HEK293 (cell line): Measurements from ENCODE around the gene HEXIM1.

Source experiments
- CTCF ChIA-PET: fragments of 350-600 bp; formaldehyde crosslinking; extraction: SDS; loops from one replicate; lab custom pipeline; 2021; ENCODE audit warnings: antibody characterized with exemption; lab: Yijun Ruan, JAX
- POLR2A ChIA-PET: fragments of 300-600 bp; formaldehyde crosslinking; extraction: SDS; loops from one replicate; lab custom pipeline; 2020; ENCODE audit warnings: antibody characterized with exemption, inconsistent platforms; lab: Yijun Ruan, JAX
- H3K27ac ChIP-seq: fragments of 200-500 bp; sonication (Bioruptor generic); 2 replicates; pipeline ENCODE4 v1.5.1; 2014; ENCODE audit warnings: low read depth, low read length, control low read depth, inconsistent platforms; ENCODE audit errors: extremely low read depth
- H3K36me3 ChIP-seq, 2 experiments: fragments of 200-500 bp in 1 of 2; sonication (Bioruptor generic) in 1 of 2; 1 replicate in 1 of 2; 2 replicates in 1 of 2; pipeline ENCODE4 v1.5.1; 2014 to 2017; ENCODE audit warnings: inconsistent platforms in 2 of 2, low read length in 2 of 2; ENCODE audit not compliant: control insufficient read depth in 2 of 2, insufficient read depth in 1 of 2
- H3K4me1 ChIP-seq: fragments of 200-500 bp; sonication (Bioruptor generic); 2 replicates; pipeline ENCODE4 v1.5.1; 2014; ENCODE audit warnings: mild to moderate bottlenecking, low read length, inconsistent platforms; ENCODE audit not compliant: control insufficient read depth, insufficient read depth
- H3K4me3 ChIP-seq: 2 replicates; pipeline ENCODE4 v1.5.1; 2011; ENCODE audit warnings: low read depth, mild to moderate bottlenecking, control low read depth, low read length, moderate library complexity
- H3K9me3 ChIP-seq: fragments of 200-500 bp; sonication (Bioruptor generic); 2 replicates; pipeline ENCODE4 v1.5.1; 2014; ENCODE audit warnings: low read depth, low read length, inconsistent platforms; ENCODE audit not compliant: control insufficient read depth, insufficient read depth
- BCL11B ChIP-seq: fragments of 450-650 bp; formaldehyde crosslinking; IDR thresholded peaks from 2 replicates; pipeline ENCODE4 v1.5.1; 2016; ENCODE audit warnings: low read depth, missing biosample characterization, missing genetic modification characterization
- EGR2 ChIP-seq: fragments of 450-650 bp; formaldehyde crosslinking; IDR thresholded peaks from 2 replicates; pipeline ENCODE4 v1.5.1; 2016; ENCODE audit warnings: low read depth, missing biosample characterization, missing genetic modification characterization
- FEZF1 ChIP-seq: fragments of 450-650 bp; formaldehyde crosslinking; IDR thresholded peaks from 2 replicates; pipeline ENCODE4 v1.5.1; 2016; ENCODE audit warnings: missing biosample characterization, missing genetic modification characterization
- MEIS1 ChIP-seq: sonication (generic); formaldehyde crosslinking; IDR thresholded peaks from 2 replicates; pipeline ENCODE4 v1.8.1; 2022; ENCODE audit warnings: missing genetic modification reagents, mild to moderate bottlenecking, borderline replicate concordance
- MZF1 ChIP-seq: fragments of 450-650 bp; formaldehyde crosslinking; IDR thresholded peaks from 2 replicates; pipeline ENCODE4 v1.5.1; 2017; ENCODE audit warnings: missing biosample characterization, missing genetic modification characterization, borderline replicate concordance
- OSR2 ChIP-seq: fragments of 450-650 bp; formaldehyde crosslinking; IDR thresholded peaks from 2 replicates; pipeline ENCODE4 v1.5.1; 2016; ENCODE audit warnings: missing biosample characterization, missing genetic modification characterization
- OVOL3 ChIP-seq: fragments of 450-650 bp; formaldehyde crosslinking; IDR thresholded peaks from 2 replicates; pipeline ENCODE4 v1.5.1; 2016; ENCODE audit warnings: missing biosample characterization, missing genetic modification characterization
- ZBTB1 ChIP-seq: fragments of 450-650 bp; formaldehyde crosslinking; IDR thresholded peaks from 2 replicates; pipeline ENCODE4 v1.5.1; 2016; ENCODE audit warnings: missing biosample characterization, missing genetic modification characterization
- ZBTB20 ChIP-seq: fragments of 450-650 bp; formaldehyde crosslinking; IDR thresholded peaks from 2 replicates; pipeline ENCODE4 v1.5.1; 2016; ENCODE audit warnings: missing biosample characterization, missing genetic modification characterization
- ZNF133 ChIP-seq: fragments of 450-650 bp; formaldehyde crosslinking; IDR thresholded peaks from 2 replicates; pipeline ENCODE4 v1.5.1; 2016; ENCODE audit warnings: missing biosample characterization, missing genetic modification characterization
- ZNF202 ChIP-seq: fragments of 450-650 bp; formaldehyde crosslinking; IDR thresholded peaks from 2 replicates; pipeline ENCODE4 v1.5.1; 2016; ENCODE audit warnings: missing biosample characterization, missing genetic modification characterization, borderline replicate concordance
- ZNF302 ChIP-seq: fragments of 450-650 bp; formaldehyde crosslinking; IDR thresholded peaks from 2 replicates; pipeline ENCODE4 v1.5.1; 2016; ENCODE audit warnings: missing biosample characterization, missing genetic modification characterization, low read depth
- ZNF37A ChIP-seq: fragments of 450-650 bp; IDR thresholded peaks from 2 replicates; pipeline ENCODE4 v1.5.1; 2018; ENCODE audit warnings: missing biosample characterization, missing genetic modification characterization
- ZNF510 ChIP-seq: fragments of 450-650 bp; formaldehyde crosslinking; IDR thresholded peaks from 2 replicates; pipeline ENCODE4 v1.5.1; 2018; ENCODE audit warnings: mild to moderate bottlenecking, missing genetic modification characterization, missing biosample characterization; ENCODE audit not compliant: insufficient replicate concordance
- ZNF514 ChIP-seq: fragments of 450-650 bp; formaldehyde crosslinking; IDR thresholded peaks from 2 replicates; pipeline ENCODE4 v1.5.1; 2016; ENCODE audit warnings: missing biosample characterization, missing genetic modification characterization
- ZNF555 ChIP-seq: fragments of 450-650 bp; formaldehyde crosslinking; conservative IDR thresholded peaks from 2 replicates; pipeline ENCODE4 v1.5.1; 2017; ENCODE audit warnings: missing biosample characterization, mild to moderate bottlenecking, missing genetic modification characterization, inconsistent platforms
- ZNF623 ChIP-seq: fragments of 450-650 bp; formaldehyde crosslinking; IDR thresholded peaks from 2 replicates; pipeline ENCODE4 v1.5.1; 2016; ENCODE audit warnings: missing biosample characterization, missing genetic modification characterization
- ZNF624 ChIP-seq: fragments of 450-650 bp; formaldehyde crosslinking; IDR thresholded peaks from 2 replicates; pipeline ENCODE4 v1.5.1; 2017; ENCODE audit warnings: missing biosample characterization, missing genetic modification characterization
- ZNF626 ChIP-seq: fragments of 450-650 bp; sonication (Bioruptor Pico); formaldehyde crosslinking; IDR thresholded peaks from 2 replicates; pipeline ENCODE4 v1.5.1; 2018; ENCODE audit warnings: missing biosample characterization, missing genetic modification characterization, inconsistent platforms
- ZNF707 ChIP-seq: fragments of 450-650 bp; formaldehyde crosslinking; IDR thresholded peaks from 2 replicates; pipeline ENCODE4 v1.5.1; 2016; ENCODE audit warnings: missing biosample characterization, missing genetic modification characterization
- ZNF777 ChIP-seq: fragments of 450-650 bp; formaldehyde crosslinking; IDR thresholded peaks from 2 replicates; pipeline ENCODE4 v1.5.1; 2017; ENCODE audit warnings: missing biosample characterization, missing genetic modification characterization, borderline replicate concordance
- ZNF792 ChIP-seq: fragments of 450-650 bp; formaldehyde crosslinking; IDR thresholded peaks from 2 replicates; pipeline ENCODE4 v1.5.1; 2016; ENCODE audit warnings: missing biosample characterization, missing genetic modification characterization
- ZNF830 ChIP-seq: fragments of 450-650 bp; IDR thresholded peaks from 2 replicates; pipeline ENCODE4 v1.5.0; 2018; ENCODE audit warnings: missing biosample characterization, missing genetic modification characterization, low read depth, mild to moderate bottlenecking, moderate library complexity
- ZSCAN16 ChIP-seq: fragments of 450-650 bp; formaldehyde crosslinking; IDR thresholded peaks from 2 replicates; pipeline ENCODE4 v1.5.1; 2016; ENCODE audit warnings: missing biosample characterization, missing genetic modification characterization
- ZSCAN23 ChIP-seq: fragments of 450-650 bp; formaldehyde crosslinking; IDR thresholded peaks from 2 replicates; pipeline ENCODE4 v1.5.1; 2016; ENCODE audit warnings: missing biosample characterization, missing genetic modification characterization
- ZSCAN30 ChIP-seq: fragments of 450-650 bp; IDR thresholded peaks from 2 replicates; pipeline ENCODE4 v1.5.1; 2018; ENCODE audit warnings: missing biosample characterization, mild to moderate bottlenecking, missing genetic modification characterization, moderate library complexity
- TF ChIP-seq, protein P1 (sequence below): fragments of 450-650 bp; formaldehyde crosslinking; IDR thresholded peaks from 2 replicates; pipeline ENCODE4 v1.5.1; 2017; ENCODE audit warnings: missing biosample characterization, mild to moderate bottlenecking, missing genetic modification characterization, moderate library complexity
- TF ChIP-seq, protein P2 (sequence below): fragments of 450-650 bp; formaldehyde crosslinking; IDR thresholded peaks from 2 replicates; pipeline ENCODE4 v1.5.1; 2017; ENCODE audit warnings: missing biosample characterization, missing genetic modification characterization
- TF ChIP-seq, protein P3 (sequence below): fragments of 450-650 bp; formaldehyde crosslinking; IDR thresholded peaks from 2 replicates; pipeline ENCODE4 v1.5.1; 2017; ENCODE audit warnings: missing biosample characterization, missing genetic modification characterization
- TF ChIP-seq, protein P4 (sequence below): fragments of 450-650 bp; formaldehyde crosslinking; IDR thresholded peaks from 2 replicates; pipeline ENCODE4 v1.5.1; 2016; ENCODE audit warnings: missing biosample characterization, missing genetic modification characterization

The HEXIM1 gene

DNA sequence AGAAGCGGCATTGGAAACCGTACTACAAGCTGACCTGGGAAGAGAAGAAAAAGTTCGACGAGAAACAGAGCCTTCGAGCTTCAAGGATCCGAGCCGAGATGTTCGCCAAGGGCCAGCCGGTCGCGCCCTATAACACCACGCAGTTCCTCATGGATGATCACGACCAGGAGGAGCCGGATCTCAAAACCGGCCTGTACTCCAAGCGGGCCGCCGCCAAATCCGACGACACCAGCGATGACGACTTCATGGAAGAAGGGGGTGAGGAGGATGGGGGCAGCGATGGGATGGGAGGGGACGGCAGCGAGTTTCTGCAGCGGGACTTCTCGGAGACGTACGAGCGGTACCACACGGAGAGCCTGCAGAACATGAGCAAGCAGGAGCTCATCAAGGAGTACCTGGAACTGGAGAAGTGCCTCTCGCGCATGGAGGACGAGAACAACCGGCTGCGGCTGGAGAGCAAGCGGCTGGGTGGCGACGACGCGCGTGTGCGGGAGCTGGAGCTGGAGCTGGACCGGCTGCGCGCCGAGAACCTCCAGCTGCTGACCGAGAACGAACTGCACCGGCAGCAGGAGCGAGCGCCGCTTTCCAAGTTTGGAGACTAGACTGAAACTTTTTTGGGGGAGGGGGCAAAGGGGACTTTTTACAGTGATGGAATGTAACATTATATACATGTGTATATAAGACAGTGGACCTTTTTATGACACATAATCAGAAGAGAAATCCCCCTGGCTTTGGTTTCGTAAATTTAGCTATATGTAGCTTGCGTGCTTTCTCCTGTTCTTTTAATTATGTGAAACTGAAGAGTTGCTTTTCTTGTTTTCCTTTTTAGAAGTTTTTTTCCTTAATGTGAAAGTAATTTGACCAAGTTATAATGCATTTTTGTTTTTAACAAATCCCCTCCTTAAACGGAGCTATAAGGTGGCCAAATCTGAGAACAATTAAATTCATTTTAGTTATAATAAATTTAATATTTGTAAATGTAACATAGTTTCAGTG, 1.7 kb downstream of the HEXIM1 start (continued):
- TF ChIP-seq ZNF792 (tag by site-specific recombination) (no peak), ZNF302 (no peak), ZNF514 (tag by site-specific recombination) (no peak), ZNF37A (tag by site-specific recombination) (no peak), ZNF555 (tag by site-specific recombination) (no peak), EGR2 (tag by site-specific recombination) (no peak), ZBTB20 (no peak), ZNF626 (no peak), ZSCAN23 (tag by site-specific recombination) (no peak), ZBTB1 (no peak), ZSCAN30 (tag by site-specific recombination) (no peak), ZNF510 (tag by site-specific recombination) (no peak), BCL11B (tag by site-specific recombination) (no peak), ZNF777 (0 out of 2 replicates have a peak, but pooled peaks have one; percentile 12), ZSCAN16 (tag by site-specific recombination) (no peak), OSR2 (tag by site-specific recombination) (no peak), ZNF623 (tag by site-specific recombination) (no peak; the same call in 1 of the 2 replicates), FEZF1 (no peak), ZNF707 (no peak)
- TF ChIP-seq, protein P1, sequence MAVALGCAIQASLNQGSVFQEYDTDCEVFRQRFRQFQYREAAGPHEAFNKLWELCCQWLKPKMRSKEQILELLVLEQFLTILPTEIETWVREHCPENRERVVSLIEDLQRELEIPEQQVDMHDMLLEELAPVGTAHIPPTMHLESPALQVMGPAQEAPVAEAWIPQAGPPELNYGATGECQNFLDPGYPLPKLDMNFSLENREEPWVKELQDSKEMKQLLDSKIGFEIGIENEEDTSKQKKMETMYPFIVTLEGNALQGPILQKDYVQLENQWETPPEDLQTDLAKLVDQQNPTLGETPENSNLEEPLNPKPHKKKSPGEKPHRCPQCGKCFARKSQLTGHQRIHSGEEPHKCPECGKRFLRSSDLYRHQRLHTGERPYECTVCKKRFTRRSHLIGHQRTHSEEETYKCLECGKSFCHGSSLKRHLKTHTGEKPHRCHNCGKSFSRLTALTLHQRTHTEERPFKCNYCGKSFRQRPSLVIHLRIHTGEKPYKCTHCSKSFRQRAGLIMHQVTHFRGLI (tag by site-specific recombination) = no peak
- TF ChIP-seq, protein P2, sequence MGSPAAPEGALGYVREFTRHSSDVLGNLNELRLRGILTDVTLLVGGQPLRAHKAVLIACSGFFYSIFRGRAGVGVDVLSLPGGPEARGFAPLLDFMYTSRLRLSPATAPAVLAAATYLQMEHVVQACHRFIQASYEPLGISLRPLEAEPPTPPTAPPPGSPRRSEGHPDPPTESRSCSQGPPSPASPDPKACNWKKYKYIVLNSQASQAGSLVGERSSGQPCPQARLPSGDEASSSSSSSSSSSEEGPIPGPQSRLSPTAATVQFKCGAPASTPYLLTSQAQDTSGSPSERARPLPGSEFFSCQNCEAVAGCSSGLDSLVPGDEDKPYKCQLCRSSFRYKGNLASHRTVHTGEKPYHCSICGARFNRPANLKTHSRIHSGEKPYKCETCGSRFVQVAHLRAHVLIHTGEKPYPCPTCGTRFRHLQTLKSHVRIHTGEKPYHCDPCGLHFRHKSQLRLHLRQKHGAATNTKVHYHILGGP (tag by site-specific recombination) = no peak

DNA sequence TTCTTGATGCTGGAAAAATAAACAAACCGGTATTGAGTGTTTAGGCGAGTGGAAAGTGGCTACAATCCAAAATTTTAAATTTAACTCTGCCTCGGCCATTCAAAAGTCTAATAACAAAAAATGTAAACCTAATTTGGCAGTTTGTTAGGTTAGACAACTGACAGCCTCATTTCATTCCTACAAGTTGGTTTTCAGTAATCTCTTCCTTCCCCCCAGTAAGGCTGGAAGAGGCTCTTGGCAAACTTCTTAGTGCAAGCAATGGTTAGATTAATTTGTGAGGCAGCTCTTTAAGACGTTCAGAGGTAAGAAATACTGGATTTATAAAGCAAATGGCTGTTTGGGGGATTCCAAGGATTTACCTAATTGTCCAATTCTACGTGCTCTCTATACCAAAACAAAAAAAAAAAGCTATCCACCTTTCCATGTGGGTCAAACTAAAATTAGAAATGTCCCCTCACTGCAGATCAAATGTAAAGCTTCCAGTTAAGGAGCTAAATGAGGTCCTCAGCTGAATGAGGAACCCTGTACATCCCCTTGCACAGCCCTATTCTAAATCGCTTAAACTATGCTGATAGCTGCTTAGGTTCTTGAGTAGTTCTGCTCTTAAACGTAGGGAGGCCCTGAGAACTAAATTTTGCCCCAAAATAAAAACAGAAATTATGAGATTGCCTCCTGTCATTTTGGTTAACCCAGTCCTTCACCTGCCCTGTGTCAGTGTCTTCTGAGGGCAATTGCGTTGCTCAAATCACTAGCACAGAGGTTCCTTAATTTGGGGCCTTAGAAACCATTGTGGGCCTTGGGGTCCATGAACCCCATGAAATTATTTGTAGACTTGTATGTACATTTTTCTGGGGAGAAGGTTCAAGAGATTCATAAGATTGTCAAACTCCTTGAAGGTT, 2.9 kb downstream of the HEXIM1 start:
- Histone ChIP-seq H3K4me1 (peaks cover 10% of the 10 kb centered on the region; the same call in 1 of the 2 replicates), H3K27ac (peak overlapping the region; percentile 51), H3K9me3 (no peaks in the 10 kb centered on the region), H3K36me3 (peaks cover 0 to 6% of the 10 kb centered on the region in 2 experiments; a peak in 1 of 3 replicates), H3K4me3 (peak overlapping the region; percentile 61)
- ChIA-PET CTCF (interaction anchor here (0.6 to 10.8 kb wide), 24 partner anchors 9 to 173 kb away, joined by 3 to 209 read pairs (median 4); partner anchors contain the start of genes ACBD4, FMNL1, HEXIM2 and PLCD3), POLR2A (interaction anchor here (0.6 to 8.3 kb wide), 11 partner anchors 10 to 461 kb away, joined by 3 to 700 read pairs (median 27); partner anchors contain the start of genes ACBD4, HEXIM2, MAP3K14 and NMT1)
- TF ChIP-seq ZNF133 (tag by site-specific recombination) (no peak), ZNF830 (tag by site-specific recombination) (no peak), FEZF1 (peak; percentile 54), ZNF202 (no peak), ZNF624 (tag by site-specific recombination) (no peak), MZF1 (peak; percentile 29; the same call in 1 of the 2 replicates), MEIS1 (no peak), OVOL3 (tag by site-specific recombination) (0 out of 2 replicates have a peak, but pooled peaks have one; percentile 32)
- TF ChIP-seq, protein P3, sequence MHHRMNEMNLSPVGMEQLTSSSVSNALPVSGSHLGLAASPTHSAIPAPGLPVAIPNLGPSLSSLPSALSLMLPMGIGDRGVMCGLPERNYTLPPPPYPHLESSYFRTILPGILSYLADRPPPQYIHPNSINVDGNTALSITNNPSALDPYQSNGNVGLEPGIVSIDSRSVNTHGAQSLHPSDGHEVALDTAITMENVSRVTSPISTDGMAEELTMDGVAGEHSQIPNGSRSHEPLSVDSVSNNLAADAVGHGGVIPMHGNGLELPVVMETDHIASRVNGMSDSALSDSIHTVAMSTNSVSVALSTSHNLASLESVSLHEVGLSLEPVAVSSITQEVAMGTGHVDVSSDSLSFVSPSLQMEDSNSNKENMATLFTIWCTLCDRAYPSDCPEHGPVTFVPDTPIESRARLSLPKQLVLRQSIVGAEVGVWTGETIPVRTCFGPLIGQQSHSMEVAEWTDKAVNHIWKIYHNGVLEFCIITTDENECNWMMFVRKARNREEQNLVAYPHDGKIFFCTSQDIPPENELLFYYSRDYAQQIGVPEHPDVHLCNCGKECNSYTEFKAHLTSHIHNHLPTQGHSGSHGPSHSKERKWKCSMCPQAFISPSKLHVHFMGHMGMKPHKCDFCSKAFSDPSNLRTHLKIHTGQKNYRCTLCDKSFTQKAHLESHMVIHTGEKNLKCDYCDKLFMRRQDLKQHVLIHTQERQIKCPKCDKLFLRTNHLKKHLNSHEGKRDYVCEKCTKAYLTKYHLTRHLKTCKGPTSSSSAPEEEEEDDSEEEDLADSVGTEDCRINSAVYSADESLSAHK (tag by site-specific recombination) = peak; percentile 75; the same call in 1 of the 2 replicates
- TF ChIP-seq, protein P4, sequence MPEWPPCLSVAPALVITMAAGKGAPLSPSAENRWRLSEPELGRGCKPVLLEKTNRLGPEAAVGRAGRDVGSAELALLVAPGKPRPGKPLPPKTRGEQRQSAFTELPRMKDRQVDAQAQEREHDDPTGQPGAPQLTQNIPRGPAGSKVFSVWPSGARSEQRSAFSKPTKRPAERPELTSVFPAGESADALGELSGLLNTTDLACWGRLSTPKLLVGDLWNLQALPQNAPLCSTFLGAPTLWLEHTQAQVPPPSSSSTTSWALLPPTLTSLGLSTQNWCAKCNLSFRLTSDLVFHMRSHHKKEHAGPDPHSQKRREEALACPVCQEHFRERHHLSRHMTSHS (tag by site-specific recombination) = no peak
